Measurements from ENCODE around the gene ZNF32. TPM values are rescaled to one million over a fixed set of nuclear protein-coding genes. Genes with fewer than 3 reads are reported as not detected.
"Not testable (repeated sequence)": the region's sequence is repeated elsewhere in the genome, so short reads cannot be mapped to it uniquely, and the experiment has no call there.

Gene ZNF32
- total RNA-seq, 1 donor from 2014 or later: 35.1 TPM

- no peak for DNase-seq (ENCODE audit: low spot score)
These were observed 8.1 kb downstream of the ZNF32 start for GRCh38 chr10:43640603-43641002.

GRCh38 chr10:43635816-43636215 is 12.9 kb downstream of the ZNF32 start:
- DNase-seq (ENCODE audit: low spot score): not testable (repeated sequence)

GRCh38 chr10:43628956-43629355 is 19.7 kb downstream of the ZNF32 start:
- DNase-seq (ENCODE audit: low spot score): no peak

- DNase-seq (ENCODE audit: low spot score): no peak
These were observed 20.7 kb downstream of the ZNF32 start for GRCh38 chr10:43627942-43628341.

- DNase-seq (ENCODE audit: low spot score): no peak
These were observed 25.3 kb downstream of the ZNF32 start for GRCh38 chr10:43623351-43623750.

GRCh38 chr10:43622038-43622437 is 26.6 kb downstream of the ZNF32 start:
- DNase-seq (ENCODE audit: low spot score): no peak

GRCh38 chr10:43619368-43619767 is 29.3 kb downstream of the ZNF32 start:
- DNase-seq (ENCODE audit: low spot score): no peak

- no peak for DNase-seq (ENCODE audit: low spot score)
These were observed 31.8 kb downstream of the ZNF32 start for GRCh38 chr10:43616697-43617370.

- no peak for DNase-seq (ENCODE audit: low spot score)
These were observed 38.0 kb downstream of the ZNF32 start for GRCh38 chr10:43610636-43611035.

- DNase-seq (ENCODE audit: low spot score): no peak
These were observed 41.5 kb downstream of the ZNF32 start for GRCh38 chr10:43607199-43607573.

GRCh38 chr10:43606323-43607198 is 42.1 kb downstream of the ZNF32 start, which contains the start of gene ZNF485:
TSS of gene ZNF485 (plus strand) at chr10:43606438. CDS start at chr10:43607051, 613 bp downstream.
- DNase-seq (ENCODE audit: low spot score): peak; percentile 92

- no peak for DNase-seq (ENCODE audit: low spot score)
These were observed 42.8 kb downstream of the ZNF32 start for GRCh38 chr10:43605850-43606322.

- DNase-seq (ENCODE audit: low spot score): not testable (repeated sequence)
These were observed 47.1 kb downstream of the ZNF32 start for GRCh38 chr10:43601576-43601975.

- DNase-seq (ENCODE audit: low spot score): no peak
These were observed 49.3 kb downstream of the ZNF32 start for GRCh38 chr10:43599333-43599732.

GRCh38 chr10:43598446-43598845 is 50.2 kb downstream of the ZNF32 start:
- no peak for DNase-seq (ENCODE audit: low spot score)

GRCh38 chr10:43596546-43596945 is 52.1 kb downstream of the ZNF32 start:
- DNase-seq (ENCODE audit: low spot score): no peak

GRCh38 chr10:43595739-43596298 is 52.9 kb downstream of the ZNF32 start:
- DNase-seq (ENCODE audit: low spot score): no peak

- DNase-seq (ENCODE audit: low spot score): no peak
These were observed 53.6 kb downstream of the ZNF32 start for GRCh38 chr10:43594944-43595589.

Measured in mesenteric fat pad (tissue), 1 donor.